Right lobe of liver (tissue), 6 donors: ENCODE data around the gene PGBD2. TPM values are rescaled to one million over a fixed set of nuclear protein-coding genes. Genes with fewer than 3 reads are reported as not detected.

Source experiments
- ATAC-seq, 4 donors: fragments of 200-7000 bp; cut with Tn5 transposase; one replicate each; pipeline ENCODE4 v1.9.1; 2020; ENCODE audit warnings: mild to moderate bottlenecking in 4 of 4, moderate library complexity in 4 of 4
- DNase-seq, 3 donors: peaks; one replicate each; pipeline ENCODE4 v3.0.0-alpha.2; 2020
- H3K27ac ChIP-seq, 3 donors: fragments of 200-600 bp; one replicate each; pipeline ENCODE4 v1.8.0; 2022
- H3K27me3 ChIP-seq, 2 donors: fragments of 200-600 bp; one replicate each; pipeline ENCODE4 v1.8.0; 2022
- H3K36me3 ChIP-seq, 4 donors: fragments of 200-600 bp; sonication (generic) in 1 of 4; one replicate each; pipeline versions ENCODE4 v1.5.1 to v1.8.0; 2017 to 2022; ENCODE audit warnings: control low read depth in 1 of 4
- H3K4me1 ChIP-seq, 4 donors: fragments of 200-600 bp; sonication (generic) in 1 of 4; one replicate each; pipeline versions ENCODE4 v1.5.1 to v1.8.0; 2017 to 2022; ENCODE audit warnings: control low read depth in 1 of 4
- H3K4me3 ChIP-seq, 3 donors: fragments of 200-600 bp; one replicate each; pipeline ENCODE4 v1.8.0; 2022
- H3K9me3 ChIP-seq, 4 donors: fragments of 200-600 bp; sonication (generic) in 1 of 4; one replicate each; pipeline versions ENCODE4 v1.5.1 to v1.8.0; 2017 to 2022; ENCODE audit warnings: control low read depth in 1 of 4
- POLR2A ChIP-seq: fragments of 450-650 bp; IDR thresholded peaks from one replicate; pipeline ENCODE4 v1.6.1; 2017; ENCODE audit warnings: antibody characterized with exemption, mild to moderate bottlenecking
- WGBS: methylation state at CpG from one replicate; pipeline ENCODE4 v1.1.6; 2018; ENCODE audit warnings: low coverage, low lambda C conversion rate; ENCODE audit not compliant: insufficient coverage; ENCODE audit errors: missing lambda C conversion rate; 5-methylcytosine and 5-hydroxymethylcytosine counted together
- intact Hi-C, 2 donors: fragments of 100-400 bp; cut with DNase I; formaldehyde crosslinking; loops; one replicate each; pipeline versions ENCODE4 v1.11.2 to v1.14.1; 2022
- total RNA-seq, 6 experiments: library from RNA; depleted of rRNA in 2 of 6; stranded (reverse); fragments of >200 nt in 2 of 6; fragmentation: NEBNext Ultra II Directional in 3 of 6; extraction: Animal tissue kit (Norgen Biotek cat#: 25700) in 3 of 6; gene quantifications; one replicate each; pipeline versions ENCODE4 v1.1.0 to v1.2.4, GENCODE V29; 2016 to 2023
- TF ChIP-seq, protein P1 (sequence below), 4 donors: fragments of 200-600 bp in 3 of 4; fragments of 450-650 bp in 1 of 4; IDR thresholded peaks; one replicate each; pipeline versions ENCODE4 v1.5.1 to v1.8.0; 2016 to 2022; ENCODE audit warnings: antibody characterized with exemption in 4 of 4, mild to moderate bottlenecking in 2 of 4
- donor health status: DM: no; HTN: yes; CAD: no.
- donor health status: DM: no; HTN: no; CAD: no.
- donor health status: DM: no; HTN: no; CAD: no.
- donor health status: DM: no; HTN: yes; CAD: no.
- donor health status: DM: no; HTN: yes; CAD: no.

PGBD2 gene
- total RNA-seq, 6 experiments from 2014 or later: 2.5 to 4.1 (median 4.0) TPM

DNA sequence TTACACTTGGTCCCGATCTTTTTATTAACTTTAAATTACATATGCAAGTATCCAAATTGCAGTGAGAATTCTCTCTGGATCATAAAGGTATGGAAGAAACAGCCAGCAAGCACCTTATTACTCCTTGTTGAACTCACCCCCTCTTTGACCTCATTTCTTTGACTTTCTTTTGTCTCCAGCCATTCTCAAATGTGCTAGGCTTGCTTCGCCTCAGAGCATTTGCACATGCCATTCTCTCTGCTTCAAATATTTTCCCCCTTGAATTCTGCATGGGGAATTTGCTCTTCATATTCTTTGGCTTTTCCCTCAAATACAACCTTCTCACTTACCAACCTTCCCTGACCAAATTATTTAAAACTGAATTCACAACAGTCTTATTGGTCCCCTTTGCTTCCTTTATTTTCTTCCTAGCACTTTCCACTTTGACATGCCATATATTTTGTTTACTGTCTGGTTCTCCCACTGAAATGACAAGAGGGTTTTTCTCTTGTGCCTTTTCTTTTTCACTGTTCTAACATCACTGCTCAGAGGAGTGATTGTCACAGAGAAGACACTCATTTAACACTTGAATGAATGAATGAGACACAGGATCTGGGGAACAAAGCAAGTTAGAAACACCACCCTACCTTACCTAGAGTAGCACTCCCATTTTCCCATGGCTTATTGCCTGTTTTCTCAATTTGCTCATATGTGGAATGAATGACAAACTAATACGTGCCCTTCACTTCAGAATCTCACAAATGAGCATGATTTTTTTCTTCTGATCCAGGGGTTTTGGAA is 1.4 kb upstream of the PGBD2 start:
- Histone ChIP-seq H3K4me1 (peaks cover 0 to 10% (median 3%) of the 10 kb centered on the region in 4 donors), H3K9me3 (no peaks in the 10 kb centered on the region), H3K4me3 (no peak overlapping the region), H3K27ac (no peak overlapping the region), H3K27me3 (no peaks in the 10 kb centered on the region), H3K36me3 (no peaks in the 10 kb centered on the region)
- DNase-seq: no peak
- ATAC-seq: no peak
- WGBS: 90% methylated on average over 3 of the region's 3 CpGs
- TF ChIP-seq, protein P1, sequence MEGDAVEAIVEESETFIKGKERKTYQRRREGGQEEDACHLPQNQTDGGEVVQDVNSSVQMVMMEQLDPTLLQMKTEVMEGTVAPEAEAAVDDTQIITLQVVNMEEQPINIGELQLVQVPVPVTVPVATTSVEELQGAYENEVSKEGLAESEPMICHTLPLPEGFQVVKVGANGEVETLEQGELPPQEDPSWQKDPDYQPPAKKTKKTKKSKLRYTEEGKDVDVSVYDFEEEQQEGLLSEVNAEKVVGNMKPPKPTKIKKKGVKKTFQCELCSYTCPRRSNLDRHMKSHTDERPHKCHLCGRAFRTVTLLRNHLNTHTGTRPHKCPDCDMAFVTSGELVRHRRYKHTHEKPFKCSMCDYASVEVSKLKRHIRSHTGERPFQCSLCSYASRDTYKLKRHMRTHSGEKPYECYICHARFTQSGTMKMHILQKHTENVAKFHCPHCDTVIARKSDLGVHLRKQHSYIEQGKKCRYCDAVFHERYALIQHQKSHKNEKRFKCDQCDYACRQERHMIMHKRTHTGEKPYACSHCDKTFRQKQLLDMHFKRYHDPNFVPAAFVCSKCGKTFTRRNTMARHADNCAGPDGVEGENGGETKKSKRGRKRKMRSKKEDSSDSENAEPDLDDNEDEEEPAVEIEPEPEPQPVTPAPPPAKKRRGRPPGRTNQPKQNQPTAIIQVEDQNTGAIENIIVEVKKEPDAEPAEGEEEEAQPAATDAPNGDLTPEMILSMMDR (IDR thresholded peaks at IDR 0.05): no peak
- TF ChIP-seq POLR2A: no peak
- intact Hi-C loops: no loop called here

DNA sequence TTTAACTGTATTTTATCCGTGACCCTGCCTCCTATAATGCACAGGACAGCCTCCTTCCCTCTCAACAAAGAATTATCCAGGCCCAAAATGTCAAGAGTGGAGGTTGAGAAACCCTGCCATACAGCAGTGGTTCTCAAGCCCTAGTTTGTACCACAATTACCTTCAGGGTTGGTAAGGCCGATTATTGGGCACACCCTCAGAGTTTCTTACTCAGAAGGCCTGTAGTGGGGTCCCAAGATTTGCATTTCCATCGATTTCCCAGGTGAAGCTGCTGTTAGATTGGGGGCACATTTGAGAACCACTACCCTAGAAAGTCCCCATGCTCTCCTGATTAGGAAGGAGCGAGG is 400 bp upstream of the PGBD2 start:
- ATAC-seq (no peak), DNase-seq (no peak)
- H3K4me1 ChIP-seq: peaks cover 0 to 10% (median 3%) of the 10 kb centered on the region in 4 donors
- TF ChIP-seq, protein P1 (IDR thresholded peaks at IDR 0.05): no peak
- no peak for TF ChIP-seq POLR2A
- H3K36me3 ChIP-seq: no peaks in the 10 kb centered on the region
- no peaks in the 10 kb centered on the region for H3K9me3 ChIP-seq
- peak overlapping the region; percentile 79 to 92 (median 86) for H3K27ac ChIP-seq
- whole genome bisulfite sequencing: 21% methylated on average over 4 of the region's 4 CpGs
- H3K4me3 ChIP-seq: peak overlapping the region; percentile 67 to 78 (median 70)
- intact Hi-C loops: no loop called here
- no peaks in the 10 kb centered on the region for H3K27me3 ChIP-seq

DNA sequence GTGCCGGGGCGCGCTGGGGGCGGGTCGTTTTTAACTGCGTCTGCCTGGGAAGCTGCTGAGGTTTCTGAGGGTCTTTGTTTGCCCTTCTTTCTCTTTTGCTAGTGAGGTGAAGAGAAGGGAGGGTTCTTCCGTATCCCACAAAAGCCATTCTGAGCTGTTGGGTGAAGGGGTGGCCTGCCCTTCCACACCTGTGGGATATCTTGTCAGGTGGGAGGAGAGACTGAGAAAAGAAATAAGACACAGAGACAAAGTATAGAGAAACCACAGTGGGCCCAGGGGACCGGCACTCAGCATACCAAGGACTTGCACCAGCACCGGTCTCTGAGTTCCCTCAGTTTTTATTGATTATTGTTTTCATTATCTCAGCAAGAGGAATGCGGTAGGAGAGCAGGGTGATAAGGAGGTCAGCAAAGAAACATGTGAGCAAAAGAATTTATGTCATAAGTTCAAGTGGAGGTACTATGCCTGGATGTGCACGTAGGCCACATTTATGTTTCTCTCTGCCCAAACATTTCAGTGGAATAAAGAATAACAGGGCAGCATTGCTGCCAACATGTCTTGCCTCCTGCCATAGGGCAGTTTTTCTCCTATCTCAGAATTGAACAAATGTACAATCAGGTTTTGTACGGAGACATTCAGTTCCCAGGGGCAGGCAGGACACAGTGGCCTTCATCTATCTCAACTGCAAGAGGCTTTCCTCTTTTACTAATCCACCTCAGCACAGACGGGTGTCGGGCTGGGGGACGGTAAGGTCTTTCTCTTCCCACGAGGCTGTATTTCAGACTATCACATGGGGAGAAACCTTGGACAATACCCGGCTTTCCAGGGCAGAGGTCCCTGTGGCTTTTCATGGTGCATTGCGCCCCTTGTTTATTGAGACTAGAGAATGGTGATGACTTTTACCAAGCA is 972 bp downstream of the PGBD2 start:
- intact Hi-C loops: no loop called here
- Histone ChIP-seq H3K27ac (peak overlapping the region; percentile 40 to 74 (median 51)), H3K4me3 (peak overlapping the region; percentile 47 to 78 (median 70)), H3K27me3 (no peaks in the 10 kb centered on the region), H3K36me3 (no peaks in the 10 kb centered on the region), H3K4me1 (peaks cover 0 to 10% (median 3%) of the 10 kb centered on the region in 4 donors), H3K9me3 (no peaks in the 10 kb centered on the region)
- 23% methylated on average over 16 of the region's 18 CpGs for WGBS
- TF ChIP-seq, protein P1 (IDR thresholded peaks at IDR 0.05): no peak
- no peak for TF ChIP-seq POLR2A
- ATAC-seq (peak in 1 of 4 donors; percentile 23), DNase-seq (no peak)

DNA sequence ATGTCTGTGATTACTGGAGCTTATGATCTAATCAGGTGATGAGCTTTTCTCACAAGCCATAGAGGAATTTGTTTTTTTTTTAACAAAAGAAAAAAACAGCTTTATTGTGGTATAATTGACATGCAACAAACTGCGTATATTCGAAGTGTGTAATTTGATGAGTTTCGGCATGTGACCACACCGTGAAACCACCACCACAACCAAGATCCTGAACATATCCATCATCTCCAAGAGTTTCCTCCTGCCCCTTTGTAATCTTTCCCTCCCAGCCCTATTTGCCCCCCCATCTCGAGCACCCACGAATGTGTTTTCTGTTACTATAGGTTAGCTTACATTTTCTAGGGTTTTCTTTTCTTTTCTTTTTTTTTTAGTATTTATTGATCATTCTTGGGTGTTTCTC is 4.7 kb downstream of the PGBD2 start:
- H3K27me3 ChIP-seq: no peaks in the 10 kb centered on the region
- H3K9me3 ChIP-seq: no peaks in the 10 kb centered on the region
- H3K27ac ChIP-seq: no peak overlapping the region
- 86% methylated on average over 6 of the region's 6 CpGs for WGBS
- H3K36me3 ChIP-seq: peaks cover 0 to 20% (median 9%) of the 10 kb centered on the region in 4 donors
- TF ChIP-seq, protein P1 (IDR thresholded peaks at IDR 0.05): no peak
- no peak for TF ChIP-seq POLR2A
- intact Hi-C loops: no loop called here
- H3K4me1 ChIP-seq: peaks cover 0 to 7% (median 3%) of the 10 kb centered on the region in 4 donors
- H3K4me3 ChIP-seq: no peak overlapping the region
- ATAC-seq: no peak
- DNase-seq: no peak
